Measurements from ENCODE around the gene SARS1. TPM values are rescaled to one million over a fixed set of nuclear protein-coding genes. Genes with fewer than 3 reads are reported as not detected.

Gene SARS1
- total and polyA plus RNA-seq, 2 experiments from 2014 or later: 353 to 365 TPM

DNA sequence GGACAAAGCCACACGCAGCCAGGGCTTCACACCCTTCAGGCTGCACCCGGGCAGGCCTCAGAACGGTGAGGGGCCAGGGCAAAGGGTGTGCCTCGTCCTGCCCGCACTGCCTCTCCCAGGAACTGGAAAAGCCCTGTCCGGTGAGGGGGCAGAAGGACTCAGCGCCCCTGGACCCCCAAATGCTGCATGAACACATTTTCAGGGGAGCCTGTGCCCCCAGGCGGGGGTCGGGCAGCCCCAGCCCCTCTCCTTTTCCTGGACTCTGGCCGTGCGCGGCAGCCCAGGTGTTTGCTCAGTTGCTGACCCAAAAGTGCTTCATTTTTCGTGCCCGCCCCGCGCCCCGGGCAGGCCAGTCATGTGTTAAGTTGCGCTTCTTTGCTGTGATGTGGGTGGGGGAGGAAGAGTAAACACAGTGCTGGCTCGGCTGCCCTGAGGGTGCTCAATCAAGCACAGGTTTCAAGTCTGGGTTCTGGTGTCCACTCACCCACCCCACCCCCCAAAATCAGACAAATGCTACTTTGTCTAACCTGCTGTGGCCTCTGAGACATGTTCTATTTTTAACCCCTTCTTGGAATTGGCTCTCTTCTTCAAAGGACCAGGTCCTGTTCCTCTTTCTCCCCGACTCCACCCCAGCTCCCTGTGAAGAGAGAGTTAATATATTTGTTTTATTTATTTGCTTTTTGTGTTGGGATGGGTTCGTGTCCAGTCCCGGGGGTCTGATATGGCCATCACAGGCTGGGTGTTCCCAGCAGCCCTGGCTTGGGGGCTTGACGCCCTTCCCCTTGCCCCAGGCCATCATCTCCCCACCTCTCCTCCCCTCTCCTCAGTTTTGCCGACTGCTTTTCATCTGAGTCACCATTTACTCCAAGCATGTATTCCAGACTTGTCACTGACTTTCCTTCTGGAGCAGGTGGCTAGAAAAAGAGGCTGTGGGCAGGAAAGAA lies 61.1 kb downstream of the SARS1 start:
- Histone ChIP-seq H3K4me2 (ENCODE audit: unreplicated experiment) (no peak overlapping the region), H3K79me2 (ENCODE audit: insufficient read depth) (no peaks in the 10 kb centered on the region), H3K9me2 (ENCODE audit: insufficient read depth) (no peaks in the 10 kb centered on the region), H4K20me1 (ENCODE audit: insufficient read depth) (no peaks in the 10 kb centered on the region), H3K27ac (no peak overlapping the region), H3K4me3 (no peak overlapping the region), H3K36me3 (ENCODE audit: low read depth) (no peaks in the 10 kb centered on the region), H3K9ac (no peak overlapping the region), H3F3A (ENCODE audit: insufficient read depth) (no peaks in the 10 kb centered on the region; the same call in 1 of the 2 replicates), H3K4me1 (ENCODE audit: insufficient read depth) (peaks cover 6% of the 10 kb centered on the region; the same call in 1 of the 2 replicates), H3K27me3 (replicated peaks; ENCODE audit: insufficient read depth) (no peaks in the 10 kb centered on the region), H2AFZ (no peak overlapping the region), H3K9me3 (ENCODE audit: low read depth) (no peaks in the 10 kb centered on the region)
- peak; percentile 35 for DNase-seq
- in situ Hi-C loops (cut with MboI): loop anchor here (5.0 kb wide), 1 partner anchor 122 kb away; the partner anchor contains the start of gene SORT1
- 62 to 69% methylated on average over 21 to 24 of the region's 24 CpGs for WGBS, 2 experiments (ENCODE audit: low coverage in 1 of 2, low lambda C conversion rate in 2 of 2, missing lambda C conversion rate in 2 of 2)
- TF ChIP-seq EZH2 (IDR thresholded peaks at IDR 0.05; ENCODE audit: insufficient read depth, poor library complexity, severe bottlenecking) (no peak), EZH2phosphoT487 (IDR thresholded peaks at IDR 0.05; ENCODE audit: insufficient read depth, low read depth) (no peak)

DNA sequence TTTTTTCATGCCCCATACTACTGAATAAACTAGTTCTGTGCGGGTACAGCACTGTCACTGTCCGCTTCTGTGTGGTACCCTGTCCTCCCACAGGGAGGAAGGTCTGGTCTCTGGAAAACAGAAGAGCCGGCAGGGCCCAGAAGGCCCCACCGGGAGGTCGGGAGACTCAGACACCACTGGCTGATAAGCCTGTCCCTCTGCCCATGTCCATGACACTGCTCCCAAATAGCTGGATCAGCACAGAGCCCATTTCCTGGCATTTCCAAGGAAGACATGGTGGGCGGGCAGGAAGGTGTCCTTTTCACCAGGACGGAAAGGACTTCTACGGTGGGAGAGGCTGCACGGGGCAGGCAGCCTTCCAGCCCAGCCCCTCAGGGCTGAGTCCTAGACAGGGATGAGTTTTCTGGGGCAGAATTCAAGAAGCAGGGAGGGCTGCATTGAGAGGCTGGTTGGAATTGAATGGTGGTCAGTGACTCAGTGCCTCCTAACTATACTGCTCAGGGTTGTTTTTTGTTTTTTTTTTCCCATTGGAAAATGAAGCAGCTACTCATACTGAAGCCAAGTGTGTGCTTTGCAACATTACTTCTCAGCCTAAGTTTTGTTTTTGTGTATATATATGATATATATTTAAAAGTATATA lies 62.1 kb downstream of the SARS1 start:
- Histone ChIP-seq H3K9me3 (ENCODE audit: low read depth) (no peaks in the 10 kb centered on the region), H3K9me2 (ENCODE audit: insufficient read depth) (no peaks in the 10 kb centered on the region), H3K36me3 (ENCODE audit: low read depth) (no peaks in the 10 kb centered on the region), H3K27me3 (replicated peaks; ENCODE audit: insufficient read depth) (no peaks in the 10 kb centered on the region), H3K79me2 (ENCODE audit: insufficient read depth) (peaks cover under 1% of the 10 kb centered on the region; the same call in 1 of the 2 replicates), H3F3A (ENCODE audit: insufficient read depth) (no peaks in the 10 kb centered on the region; the same call in 1 of the 2 replicates), H4K20me1 (ENCODE audit: insufficient read depth) (no peaks in the 10 kb centered on the region), H3K4me3 (no peak overlapping the region), H3K4me2 (ENCODE audit: unreplicated experiment) (no peak overlapping the region), H3K9ac (no peak overlapping the region), H3K27ac (no peak overlapping the region), H3K4me1 (ENCODE audit: insufficient read depth) (peaks cover 6% of the 10 kb centered on the region; the same call in 1 of the 2 replicates), H2AFZ (no peak overlapping the region)
- in situ Hi-C loops (cut with MboI): loop anchor here (5.0 kb wide), 1 partner anchor 121 kb away; the partner anchor contains the start of gene SORT1
- WGBS, 2 experiments (ENCODE audit: low coverage in 1 of 2, low lambda C conversion rate in 2 of 2, missing lambda C conversion rate in 2 of 2): 58 to 65% methylated on average over 9 of the region's 9 CpGs
- peak; percentile 73 for DNase-seq
- no peak for TF ChIP-seq EZH2 (IDR thresholded peaks at IDR 0.05; ENCODE audit: insufficient read depth, poor library complexity, severe bottlenecking)
- TF ChIP-seq EZH2phosphoT487 (IDR thresholded peaks at IDR 0.05; ENCODE audit: insufficient read depth, low read depth): no peak

DNA sequence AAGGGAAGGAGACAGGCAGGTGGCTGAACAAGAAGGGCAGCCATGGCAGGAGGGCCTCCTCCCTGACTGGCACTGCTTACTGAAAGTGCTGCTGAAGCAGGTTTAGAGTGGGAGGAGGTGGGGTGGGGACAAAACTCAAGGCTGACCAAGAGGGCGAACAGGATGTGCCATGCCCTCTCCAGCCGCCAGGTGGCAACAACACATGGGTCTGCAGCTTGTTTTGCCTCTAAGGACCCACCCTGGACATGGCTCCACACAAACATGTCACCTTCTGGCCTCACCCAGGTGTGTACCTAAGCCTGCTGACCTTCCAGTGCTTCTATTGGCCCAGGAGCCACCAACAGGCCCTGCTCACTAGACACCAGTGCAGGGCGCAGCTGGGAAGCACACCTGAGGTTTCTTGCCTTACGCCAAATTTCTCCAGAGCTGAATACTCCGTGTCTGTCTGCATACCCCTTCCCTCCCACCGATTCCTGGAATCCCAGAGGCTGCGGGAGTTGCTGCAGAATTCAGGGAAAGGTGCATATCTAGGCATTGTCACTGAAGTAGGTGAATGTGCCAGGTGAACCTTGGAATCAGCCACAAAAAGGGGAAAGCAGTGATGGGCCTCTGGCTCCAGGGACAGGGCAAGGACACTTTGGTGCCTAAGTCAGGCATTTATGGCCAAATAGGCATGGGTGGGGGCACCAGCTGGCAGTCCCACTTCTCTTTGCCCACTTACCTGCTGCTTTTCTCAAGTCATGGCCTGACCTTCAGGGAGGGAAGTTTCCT lies 63.9 kb downstream of the SARS1 start:
- H3K27me3 ChIP-seq (replicated peaks; ENCODE audit: insufficient read depth): no peaks in the 10 kb centered on the region
- no peaks in the 10 kb centered on the region for H3K9me3 ChIP-seq (ENCODE audit: low read depth)
- no peak overlapping the region for H3K4me2 ChIP-seq (ENCODE audit: unreplicated experiment)
- H3K4me3 ChIP-seq: no peak overlapping the region
- H3K27ac ChIP-seq: no peak overlapping the region
- H3F3A ChIP-seq (ENCODE audit: insufficient read depth): no peaks in the 10 kb centered on the region; the same call in 1 of the 2 replicates
- peaks cover 17% of the 10 kb centered on the region for H3K79me2 ChIP-seq (ENCODE audit: insufficient read depth)
- no peaks in the 10 kb centered on the region for H4K20me1 ChIP-seq (ENCODE audit: insufficient read depth)
- TF ChIP-seq EZH2phosphoT487 (IDR thresholded peaks at IDR 0.05; ENCODE audit: insufficient read depth, low read depth) (no peak), EZH2 (IDR thresholded peaks at IDR 0.05; ENCODE audit: insufficient read depth, poor library complexity, severe bottlenecking) (no peak)
- H3K4me1 ChIP-seq (ENCODE audit: insufficient read depth): peaks cover 6% of the 10 kb centered on the region; the same call in 1 of the 2 replicates
- H2AFZ ChIP-seq: no peak overlapping the region
- no peaks in the 10 kb centered on the region for H3K9me2 ChIP-seq (ENCODE audit: insufficient read depth)
- in situ Hi-C loops (cut with MboI): loop anchor here (5.0 kb wide), 1 partner anchor 120 kb away; the partner anchor contains the start of gene SORT1
- no peak overlapping the region for H3K9ac ChIP-seq
- DNase-seq: peak; percentile 72
- 67 to 68% methylated on average over 7 of the region's 7 CpGs for WGBS, 2 experiments (ENCODE audit: low coverage in 1 of 2, low lambda C conversion rate in 2 of 2, missing lambda C conversion rate in 2 of 2)
- H3K36me3 ChIP-seq (ENCODE audit: low read depth): no peaks in the 10 kb centered on the region
